OCI-LY3 (cell line): ENCODE data around the gene SVOPL.
"Not testable (repeated sequence)": the region's sequence is repeated elsewhere in the genome, so short reads cannot be mapped to it uniquely, and the experiment has no call there.

Experiments used
- H2AFZ ChIP-seq: fragments of 200-600, 300-600 bp; shearing (Covaris generic); 2 replicates; pipeline ENCODE4 v1.6.0; 2014; ENCODE audit warnings: antibody characterized with exemption, low read depth, low read length
- H3K27ac ChIP-seq: fragments of 200-600, 300-600 bp; sonication (generic); 2 replicates; pipeline ENCODE4 v1.5.1; 2014; ENCODE audit warnings: mild to moderate bottlenecking, low read length, moderate library complexity, mixed read lengths
- H3K27me3 ChIP-seq: fragments of 200-600, 300-600 bp; sonication (generic); 2 replicates; pipeline ENCODE4 v1.6.1; 2014; ENCODE audit warnings: low read depth, low read length, mixed read lengths
- H3K36me3 ChIP-seq: fragments of 200-600, 300-600 bp; sonication (generic); replicated peaks from 2 replicates; pipeline ENCODE3; 2014; ENCODE audit warnings: low read depth, low read length, mixed read lengths
- H3K4me1 ChIP-seq: fragments of 300-600, 200-600 bp; sonication (generic); 2 replicates; pipeline ENCODE4 v1.6.1; 2014; ENCODE audit warnings: low read length, mixed read lengths
- H3K4me2 ChIP-seq: fragments of 200-600, 300-600 bp; sonication (generic); 2 replicates; pipeline ENCODE4 v1.6.1; 2014; ENCODE audit warnings: low read length, mixed read lengths
- H3K4me3 ChIP-seq: fragments of 300-600, 200-600 bp; sonication (generic); 2 replicates; pipeline ENCODE4 v1.5.1; 2014; ENCODE audit warnings: antibody characterized with exemption, mild to moderate bottlenecking, low read length, moderate library complexity
- H3K79me2 ChIP-seq: fragments of 300-600, 200-600 bp; shearing (Covaris generic); 2 replicates; pipeline ENCODE4 v1.6.1; 2014; ENCODE audit warnings: mild to moderate bottlenecking, low read length, mixed read lengths
- H3K9ac ChIP-seq: fragments of 300-600, 200-600 bp; shearing (Covaris generic); 2 replicates; pipeline ENCODE4 v1.6.0; 2014; ENCODE audit warnings: mild to moderate bottlenecking, low read length, moderate library complexity
- H3K9me3 ChIP-seq: fragments of 200-600, 300-600 bp; shearing (Covaris generic); 2 replicates; pipeline ENCODE4 v1.6.1; 2014; ENCODE audit warnings: low read length, mixed read lengths; ENCODE audit not compliant: insufficient read depth
- H4K20me1 ChIP-seq: fragments of 200-600, 300-600 bp; sonication (generic); 2 replicates; pipeline ENCODE4 v1.6.1; 2016; ENCODE audit warnings: low read length, mixed read lengths; ENCODE audit not compliant: insufficient read depth
- EZH2phosphoT487 ChIP-seq: fragments of 200-600 bp; shearing (Covaris generic); IDR thresholded peaks from 2 replicates; pipeline ENCODE4 v1.6.1; 2018; ENCODE audit warnings: antibody characterized with exemption, mixed run types, low read depth
- TF ChIP-seq, protein P1 (sequence below): fragments of 200-600, 300-600 bp; sonication (generic); IDR thresholded peaks from 2 replicates; pipeline ENCODE4 v1.5.1; 2014; ENCODE audit warnings: antibody characterized with exemption, low read length, low read depth

The SVOPL gene

DNA sequence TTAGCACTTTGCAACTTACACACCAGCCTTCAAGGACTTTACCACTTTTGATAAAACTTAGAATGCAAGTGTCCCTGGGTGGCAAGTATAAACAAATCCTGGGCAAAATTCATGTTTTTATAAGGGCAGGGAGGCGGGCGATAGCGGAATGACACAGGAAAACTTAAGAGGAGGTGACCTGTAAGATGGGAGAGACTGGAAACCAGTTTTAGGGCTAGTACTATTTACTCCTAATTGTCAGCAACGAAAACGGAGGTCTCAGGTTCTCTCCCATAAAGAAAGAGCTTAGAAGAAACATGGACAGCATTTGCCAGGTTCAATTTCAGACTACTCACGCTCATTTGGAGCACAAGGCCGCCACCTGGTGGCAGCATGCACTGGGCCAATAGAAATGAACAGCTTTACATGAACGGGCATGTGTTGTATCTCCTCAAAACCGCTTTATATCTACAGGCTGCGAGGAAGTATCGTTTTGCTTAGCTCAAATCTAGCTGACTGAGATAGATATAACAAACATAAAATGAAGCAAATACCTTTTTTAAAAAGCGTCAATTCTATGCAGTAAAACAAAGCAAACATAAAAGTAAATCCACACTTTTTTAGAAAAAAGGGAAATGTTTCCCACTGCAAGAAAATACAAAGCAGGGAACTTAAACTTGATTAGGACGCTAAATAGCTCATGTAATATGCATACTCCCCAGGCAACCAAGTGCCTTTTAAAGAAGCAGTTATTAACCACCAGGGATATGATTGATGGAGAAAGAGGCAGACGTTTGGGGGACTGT, 37.6 kb upstream of the SVOPL start:
- H3K4me2 ChIP-seq: peak overlapping the region; percentile 49
- H3K79me2 ChIP-seq: no peaks in the 10 kb centered on the region
- H2AFZ ChIP-seq: 0 out of 2 replicates have a peak overlapping the region, but pooled peaks have one; percentile 22
- no peaks in the 10 kb centered on the region for H4K20me1 ChIP-seq
- 0 out of 2 replicates have a peak, but pooled peaks cover 3% of the 10 kb centered on the region for H3K4me1 ChIP-seq
- no peaks in the 10 kb centered on the region for H3K9me3 ChIP-seq
- TF ChIP-seq, protein P1, sequence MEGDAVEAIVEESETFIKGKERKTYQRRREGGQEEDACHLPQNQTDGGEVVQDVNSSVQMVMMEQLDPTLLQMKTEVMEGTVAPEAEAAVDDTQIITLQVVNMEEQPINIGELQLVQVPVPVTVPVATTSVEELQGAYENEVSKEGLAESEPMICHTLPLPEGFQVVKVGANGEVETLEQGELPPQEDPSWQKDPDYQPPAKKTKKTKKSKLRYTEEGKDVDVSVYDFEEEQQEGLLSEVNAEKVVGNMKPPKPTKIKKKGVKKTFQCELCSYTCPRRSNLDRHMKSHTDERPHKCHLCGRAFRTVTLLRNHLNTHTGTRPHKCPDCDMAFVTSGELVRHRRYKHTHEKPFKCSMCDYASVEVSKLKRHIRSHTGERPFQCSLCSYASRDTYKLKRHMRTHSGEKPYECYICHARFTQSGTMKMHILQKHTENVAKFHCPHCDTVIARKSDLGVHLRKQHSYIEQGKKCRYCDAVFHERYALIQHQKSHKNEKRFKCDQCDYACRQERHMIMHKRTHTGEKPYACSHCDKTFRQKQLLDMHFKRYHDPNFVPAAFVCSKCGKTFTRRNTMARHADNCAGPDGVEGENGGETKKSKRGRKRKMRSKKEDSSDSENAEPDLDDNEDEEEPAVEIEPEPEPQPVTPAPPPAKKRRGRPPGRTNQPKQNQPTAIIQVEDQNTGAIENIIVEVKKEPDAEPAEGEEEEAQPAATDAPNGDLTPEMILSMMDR: peak; percentile 94
- no peak for TF ChIP-seq EZH2phosphoT487
- H3K9ac ChIP-seq: no peak overlapping the region
- H3K27me3 ChIP-seq: no peaks in the 10 kb centered on the region
- H3K36me3 ChIP-seq: no peaks in the 10 kb centered on the region
- no peak overlapping the region for H3K27ac ChIP-seq
- 0 out of 2 replicates have a peak overlapping the region, but pooled peaks have one; percentile 6 for H3K4me3 ChIP-seq

DNA sequence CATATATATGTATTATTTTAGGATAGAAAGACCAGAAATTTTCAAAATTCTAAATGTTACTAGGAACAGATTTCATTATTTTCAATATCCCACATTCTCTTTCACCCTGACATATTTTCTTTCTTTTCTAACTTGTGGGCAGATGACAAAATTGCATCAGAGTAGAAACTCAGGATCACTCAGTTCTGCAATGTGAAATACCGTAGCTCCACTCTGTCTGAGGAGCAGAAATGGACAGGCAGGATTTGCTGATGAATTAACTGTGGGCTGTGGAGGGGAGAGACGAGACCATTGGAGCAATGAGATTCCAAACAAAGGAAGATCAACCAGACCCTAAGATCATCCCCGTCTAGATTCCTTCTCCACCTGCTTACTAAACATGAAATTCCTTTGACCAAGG, 37.0 kb upstream of the SVOPL start:
- H2AFZ ChIP-seq: no peak overlapping the region
- no peaks in the 10 kb centered on the region for H3K36me3 ChIP-seq
- H3K27ac ChIP-seq: no peak overlapping the region
- no peaks in the 10 kb centered on the region for H3K27me3 ChIP-seq
- H4K20me1 ChIP-seq: no peaks in the 10 kb centered on the region
- no peak overlapping the region for H3K4me3 ChIP-seq
- no peaks in the 10 kb centered on the region for H3K79me2 ChIP-seq
- no peak overlapping the region for H3K4me2 ChIP-seq
- TF ChIP-seq, protein P1: no peak
- TF ChIP-seq EZH2phosphoT487: no peak
- H3K9ac ChIP-seq: no peak overlapping the region
- no peaks in the 10 kb centered on the region for H3K9me3 ChIP-seq
- 0 out of 2 replicates have a peak, but pooled peaks cover 3% of the 10 kb centered on the region for H3K4me1 ChIP-seq

DNA sequence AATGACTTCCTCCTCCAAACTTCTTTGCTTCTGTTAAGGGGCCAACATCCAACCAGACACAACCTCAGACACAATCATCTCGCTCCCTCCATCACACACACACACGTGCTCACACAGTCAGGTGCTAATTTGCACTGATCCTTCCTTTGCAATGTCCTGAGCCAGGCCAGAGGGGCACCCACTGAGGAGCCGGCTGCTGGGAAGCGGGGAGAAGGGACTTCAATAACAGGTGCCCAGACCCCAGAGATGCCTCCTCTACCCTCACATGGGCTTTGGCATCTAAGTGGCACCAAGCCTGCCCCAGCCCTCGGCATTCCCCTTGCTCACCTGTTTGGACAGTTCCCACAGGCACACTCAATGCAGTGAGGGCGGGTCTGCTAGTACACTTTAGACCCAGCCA, 34.2 kb upstream of the SVOPL start:
- Histone ChIP-seq H3K9ac (no peak overlapping the region), H3K4me3 (no peak overlapping the region), H3K79me2 (no peaks in the 10 kb centered on the region), H3K9me3 (no peaks in the 10 kb centered on the region), H3K4me2 (no peak overlapping the region), H3K27me3 (no peaks in the 10 kb centered on the region), H3K36me3 (no peaks in the 10 kb centered on the region), H2AFZ (no peak overlapping the region), H3K4me1 (0 out of 2 replicates have a peak, but pooled peaks cover 3% of the 10 kb centered on the region), H3K27ac (no peak overlapping the region), H4K20me1 (no peaks in the 10 kb centered on the region)
- TF ChIP-seq, protein P1: no peak

DNA sequence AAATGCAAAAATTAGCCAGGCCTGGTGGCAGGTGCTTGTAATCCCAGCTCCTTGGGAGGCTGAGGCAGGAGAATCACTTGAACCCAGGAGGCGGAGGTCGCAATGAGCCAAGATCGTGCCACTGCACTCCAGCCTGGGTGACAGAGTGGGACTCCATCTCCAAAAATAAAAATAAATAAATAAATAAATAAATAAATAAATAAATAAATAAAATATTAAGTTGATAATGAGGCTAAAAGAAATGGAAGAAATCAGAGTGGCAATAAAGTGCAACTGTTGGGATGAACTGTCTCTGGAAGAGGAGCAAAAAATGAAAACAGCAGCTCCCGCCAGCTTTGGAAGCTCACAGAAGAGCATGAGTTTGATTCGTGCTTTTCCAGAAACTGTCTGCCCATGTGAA, 30.6 kb upstream of the SVOPL start:
- H3K9me3 ChIP-seq, H2AFZ ChIP-seq, H3K4me3 ChIP-seq, H3K4me1 ChIP-seq, H4K20me1 ChIP-seq, H3K27me3 ChIP-seq, H3K79me2 ChIP-seq, H3K27ac ChIP-seq, H3K36me3 ChIP-seq, H3K9ac ChIP-seq, H3K4me2 ChIP-seq: not testable (repeated sequence)
